Smooth muscle cell (in vitro differentiated cells): ENCODE results near the gene ORM2. TPM values are rescaled to one million over a fixed set of nuclear protein-coding genes. Genes with fewer than 3 reads are reported as not detected.

ENCODE experiments used
- DNase-seq: peaks from one replicate; lab custom pipeline; 2025; ENCODE audit not compliant: unreplicated experiment; lab: John Stamatoyannopoulos, UW
- H2AFZ ChIP-seq: fragments of 200-600 bp; sonication (generic); 2 replicates; pipeline ENCODE4 v1.6.0; 2016; ENCODE audit warnings: antibody characterized with exemption, low read depth, mild to moderate bottlenecking
- H3F3A ChIP-seq: fragments of 200-600 bp; sonication (generic); 2 replicates; pipeline ENCODE4 v1.6.0; 2017; ENCODE audit warnings: antibody characterized with exemption, low read depth
- H3K27ac ChIP-seq: fragments of 200-600 bp; sonication (generic); 2 replicates; pipeline ENCODE4 v1.5.1; 2016; ENCODE audit warnings: low read depth, mild to moderate bottlenecking
- H3K27me3 ChIP-seq: fragments of 200-600 bp; sonication (generic); 2 replicates; pipeline ENCODE4 v1.6.1; 2016; ENCODE audit warnings: low read depth, mild to moderate bottlenecking
- H3K36me3 ChIP-seq: fragments of 200-600 bp; sonication (generic); 2 replicates; pipeline ENCODE4 v1.5.1; 2016; ENCODE audit warnings: low read depth
- H3K4me1 ChIP-seq: fragments of 200-600 bp; sonication (generic); 2 replicates; pipeline ENCODE4 v1.5.1; 2016; ENCODE audit warnings: low read depth
- H3K4me2 ChIP-seq: fragments of 200-600 bp; sonication (generic); 2 replicates; pipeline ENCODE4 v1.6.0; 2016; ENCODE audit warnings: mild to moderate bottlenecking
- H3K4me3 ChIP-seq: fragments of 200-600 bp; sonication (generic); 2 replicates; pipeline ENCODE4 v1.5.1; 2016; ENCODE audit warnings: mild to moderate bottlenecking
- H3K79me2 ChIP-seq: fragments of 200-600 bp; sonication (generic); 2 replicates; pipeline ENCODE4 v1.6.0; 2016; ENCODE audit warnings: low read depth, mild to moderate bottlenecking
- H3K9ac ChIP-seq: fragments of 200-600 bp; sonication (generic); 2 replicates; pipeline ENCODE4 v1.6.0; 2016; ENCODE audit warnings: low read depth
- H3K9me3 ChIP-seq: fragments of 200-600 bp; sonication (generic); replicated peaks from 2 replicates; pipeline ENCODE4 v1.5.1; 2016; ENCODE audit warnings: low read depth
- H4K20me1 ChIP-seq: fragments of 200-600 bp; sonication (generic); 2 replicates; pipeline ENCODE4 v1.6.0; 2016; ENCODE audit warnings: low read depth
- WGBS: methylation state at CpG from one replicate; pipeline ENCODE4 v1.1.7; 2016; ENCODE audit warnings: low lambda C conversion rate; 5-methylcytosine and 5-hydroxymethylcytosine counted together
- polyA plus RNA-seq: library from polyadenylated mRNA; unstranded; fragments of >200 nt; fragmentation: Nextera tagmentation; extraction: Ambion mirVana; gene quantifications from 2 replicates; pipeline ENCODE4 v1.2.1, GENCODE V29; 2016
- total RNA-seq: library from RNA; depleted of rRNA; stranded (reverse); fragments of >200 nt; gene quantifications from 2 replicates; pipeline ENCODE4 v1.2.3, GENCODE V29; 2014
- TF ChIP-seq, protein P1 (sequence below): fragments of 200-600 bp; sonication (generic); IDR thresholded peaks from 2 replicates; pipeline ENCODE4 v1.5.1; 2017; ENCODE audit warnings: borderline replicate concordance, mild to moderate bottlenecking, antibody characterized with exemption; ENCODE audit not compliant: insufficient read depth, poor library complexity, severe bottlenecking

The ORM2 gene
- total and polyA plus RNA-seq, 2 experiments from 2014 or later = not detected

DNA sequence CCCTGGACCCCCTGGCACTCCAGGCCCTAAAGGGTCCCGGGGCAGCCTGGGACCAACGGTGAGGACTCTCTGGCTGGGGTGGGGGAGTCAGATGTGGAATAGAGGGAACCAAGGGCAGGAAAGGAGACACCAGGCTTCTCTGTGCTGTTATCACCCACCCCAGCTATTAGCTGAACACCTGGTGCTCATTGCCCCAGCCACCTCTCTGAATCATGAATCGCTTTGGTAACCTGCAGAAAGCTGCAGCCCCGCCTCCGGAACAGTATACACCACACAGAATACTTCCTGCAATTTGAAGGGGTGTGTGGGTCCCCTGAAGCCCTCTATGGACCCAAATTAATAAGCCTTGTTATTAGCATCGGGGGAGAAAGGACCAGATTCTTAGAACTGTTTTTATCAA, 47.2 kb upstream of the ORM2 start:
- Histone ChIP-seq H3F3A (peaks cover 24% of the 10 kb centered on the region), H3K27ac (peak overlapping the region; percentile 96), H3K27me3 (no peaks in the 10 kb centered on the region), H3K9ac (peak overlapping the region; percentile 87), H3K4me3 (no peak overlapping the region), H3K4me1 (peaks cover 12% of the 10 kb centered on the region), H4K20me1 (no peaks in the 10 kb centered on the region), H3K9me3 (no peaks in the 10 kb centered on the region), H3K36me3 (no peaks in the 10 kb centered on the region), H3K4me2 (peak overlapping the region; percentile 43), H3K79me2 (no peaks in the 10 kb centered on the region), H2AFZ (no peak overlapping the region)
- no peak for DNase-seq
- TF ChIP-seq, protein P1, sequence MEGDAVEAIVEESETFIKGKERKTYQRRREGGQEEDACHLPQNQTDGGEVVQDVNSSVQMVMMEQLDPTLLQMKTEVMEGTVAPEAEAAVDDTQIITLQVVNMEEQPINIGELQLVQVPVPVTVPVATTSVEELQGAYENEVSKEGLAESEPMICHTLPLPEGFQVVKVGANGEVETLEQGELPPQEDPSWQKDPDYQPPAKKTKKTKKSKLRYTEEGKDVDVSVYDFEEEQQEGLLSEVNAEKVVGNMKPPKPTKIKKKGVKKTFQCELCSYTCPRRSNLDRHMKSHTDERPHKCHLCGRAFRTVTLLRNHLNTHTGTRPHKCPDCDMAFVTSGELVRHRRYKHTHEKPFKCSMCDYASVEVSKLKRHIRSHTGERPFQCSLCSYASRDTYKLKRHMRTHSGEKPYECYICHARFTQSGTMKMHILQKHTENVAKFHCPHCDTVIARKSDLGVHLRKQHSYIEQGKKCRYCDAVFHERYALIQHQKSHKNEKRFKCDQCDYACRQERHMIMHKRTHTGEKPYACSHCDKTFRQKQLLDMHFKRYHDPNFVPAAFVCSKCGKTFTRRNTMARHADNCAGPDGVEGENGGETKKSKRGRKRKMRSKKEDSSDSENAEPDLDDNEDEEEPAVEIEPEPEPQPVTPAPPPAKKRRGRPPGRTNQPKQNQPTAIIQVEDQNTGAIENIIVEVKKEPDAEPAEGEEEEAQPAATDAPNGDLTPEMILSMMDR = no peak
- WGBS = 83% methylated on average over 6 of the region's 6 CpGs

DNA sequence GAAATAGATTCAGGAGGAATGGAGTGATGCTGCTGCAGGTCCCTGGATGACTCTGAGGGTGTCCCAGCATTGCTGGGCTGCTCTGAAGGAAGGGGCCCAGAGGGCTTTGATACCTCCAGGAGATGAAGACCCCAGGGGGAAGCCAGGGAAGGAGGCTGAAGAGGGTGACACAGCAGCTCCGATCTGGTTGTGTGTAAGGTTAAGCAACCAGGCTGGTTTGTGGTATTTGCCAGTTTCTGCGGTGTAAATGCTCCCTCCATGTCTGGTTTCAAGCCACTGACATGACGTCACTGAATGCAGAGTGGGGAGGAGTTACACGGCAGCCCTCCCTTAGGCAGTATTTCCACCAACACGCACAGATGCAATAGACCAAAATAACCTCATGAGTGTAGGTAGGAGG, 46.7 kb upstream of the ORM2 start:
- Histone ChIP-seq H2AFZ (no peak overlapping the region), H3K27ac (peak overlapping the region; percentile 96), H3K9ac (peak overlapping the region; percentile 87), H3F3A (peaks cover 23% of the 10 kb centered on the region), H3K9me3 (no peaks in the 10 kb centered on the region), H3K27me3 (no peaks in the 10 kb centered on the region), H3K36me3 (no peaks in the 10 kb centered on the region), H3K4me1 (peaks cover 16% of the 10 kb centered on the region), H3K4me2 (peak overlapping the region; percentile 43), H3K4me3 (no peak overlapping the region), H4K20me1 (no peaks in the 10 kb centered on the region), H3K79me2 (no peaks in the 10 kb centered on the region)
- peak; percentile 34 for DNase-seq
- TF ChIP-seq, protein P1 = no peak
- WGBS = under 1% methylated on average over 5 of the region's 5 CpGs

DNA sequence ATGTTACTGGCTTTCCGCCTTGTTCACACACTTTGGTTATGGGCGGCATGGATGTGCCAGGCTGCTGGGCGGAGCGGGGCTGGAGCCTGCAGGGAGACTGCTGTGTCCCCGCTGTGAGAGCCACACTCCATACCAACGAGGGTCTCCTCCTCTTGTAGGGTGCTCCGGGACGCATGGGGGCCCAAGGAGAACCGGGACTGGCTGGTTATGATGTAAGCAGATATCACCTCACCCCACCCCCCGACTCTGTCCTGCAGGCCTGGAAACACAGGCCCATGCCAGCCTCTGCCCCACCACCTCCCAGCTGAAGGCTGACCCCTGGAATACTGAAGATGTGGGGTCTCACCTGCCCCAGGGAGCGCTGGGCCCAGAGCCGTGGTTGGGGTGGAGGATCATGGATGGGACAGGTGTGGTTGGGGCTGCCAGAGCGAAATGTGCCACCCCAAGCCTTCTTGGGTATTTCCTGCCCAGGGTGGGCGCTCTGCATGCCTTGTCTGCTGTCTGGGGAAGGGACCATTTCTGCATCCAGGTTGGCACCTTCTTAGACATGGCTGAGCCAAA, 46.0 kb upstream of the ORM2 start:
- Histone ChIP-seq H3K27ac (peak overlapping the region; percentile 96), H4K20me1 (no peaks in the 10 kb centered on the region), H3F3A (peaks cover 16% of the 10 kb centered on the region), H3K79me2 (no peaks in the 10 kb centered on the region), H3K27me3 (no peaks in the 10 kb centered on the region), H2AFZ (no peak overlapping the region), H3K9me3 (no peaks in the 10 kb centered on the region), H3K4me3 (no peak overlapping the region), H3K36me3 (no peaks in the 10 kb centered on the region), H3K9ac (peak overlapping the region; percentile 72), H3K4me1 (peaks cover 21% of the 10 kb centered on the region), H3K4me2 (peak overlapping the region; percentile 28)
- TF ChIP-seq, protein P1 = no peak
- WGBS = 94% methylated on average over 14 of the region's 14 CpGs
- DNase-seq = no peak
